ENCODE results near the gene TEX44.

Gene TEX44

GRCh38 chr2:231606941-231607340 is 14.3 kb downstream of the TEX44 start:
- no peak for DNase-seq

GRCh38 chr2:231611273-231612108 is 18.8 kb downstream of the TEX44 start:
- DNase-seq = no peak

GRCh38 chr2:231612109-231612455 is 19.4 kb downstream of the TEX44 start:
- DNase-seq = no peak

GRCh38 chr2:231612456-231613330 is 20.0 kb downstream of the TEX44 start:
- DNase-seq = peak; percentile 83

GRCh38 chr2:231613331-231613662 is 20.6 kb downstream of the TEX44 start:
- no peak for DNase-seq

GRCh38 chr2:231613663-231614558 is 21.2 kb downstream of the TEX44 start:
- DNase-seq = peak; percentile 93

GRCh38 chr2:231614559-231615057 is 21.9 kb downstream of the TEX44 start:
- DNase-seq = no peak

GRCh38 chr2:231615058-231615671 is 22.5 kb downstream of the TEX44 start:
- peak; percentile 56 for DNase-seq

GRCh38 chr2:231616296-231616695 is 23.6 kb downstream of the TEX44 start:
- DNase-seq = no peak

- DNase-seq = no peak
These were observed 24.6 kb downstream of the TEX44 start for GRCh38 chr2:231617059-231617926.

GRCh38 chr2:231621051-231621879 is 28.6 kb downstream of the TEX44 start:
- DNase-seq = peak; percentile 80

- no peak for DNase-seq
These were observed 30.3 kb downstream of the TEX44 start for GRCh38 chr2:231622963-231623362.

GRCh38 chr2:231626449-231626848 is 33.8 kb downstream of the TEX44 start:
- no peak for DNase-seq

GRCh38 chr2:231627384-231628120 is 34.9 kb downstream of the TEX44 start:
- DNase-seq = no peak

- DNase-seq = no peak
These were observed 40.0 kb downstream of the TEX44 start for GRCh38 chr2:231632559-231633142.

- no peak for DNase-seq
These were observed 40.7 kb downstream of the TEX44 start for GRCh38 chr2:231633241-231633976.

- no peak for DNase-seq
These were observed 41.7 kb downstream of the TEX44 start for GRCh38 chr2:231634412-231634811.
